ENCODE data around the gene MYL2.

- TF ChIP-seq CTCF (IDR thresholded peaks at IDR 0.05; ENCODE audit: low read depth, low read length, poor library complexity, severe bottlenecking) (no peak), EZH2phosphoT487 (IDR thresholded peaks at IDR 0.05; ENCODE audit: borderline replicate concordance, low read length) (no peak)
Observed at GRCh38 chr12:110901401-110901800, 19.0 kb downstream of the MYL2 start.
